GM06990 (cell line): ENCODE results near the gene HENMT1.

Source experiments
- DNase-seq: peaks from one replicate; pipeline ENCODE4 v3.0.0-alpha.2; 2011; ENCODE audit not compliant: insufficient read length; ENCODE audit errors: extremely low read depth
- H3K27me3 ChIP-seq: replicated peaks from 2 replicates; pipeline ENCODE4 v1.6.0; 2011; ENCODE audit warnings: low read length; ENCODE audit not compliant: control insufficient read depth, insufficient read depth
- H3K36me3 ChIP-seq: 2 replicates; pipeline ENCODE4 v1.5.1; 2011; ENCODE audit warnings: low read length; ENCODE audit not compliant: control insufficient read depth, insufficient read depth
- H3K4me3 ChIP-seq: replicated peaks from 2 replicates; pipeline ENCODE4 v1.5.1; 2011; ENCODE audit warnings: low read depth, mild to moderate bottlenecking, control low read depth, low read length
- CTCF ChIP-seq: IDR thresholded peaks from 2 replicates; pipeline ENCODE4 v1.5.1; 2011; ENCODE audit warnings: low read length, control low read depth, mild to moderate bottlenecking, inconsistent platforms; ENCODE audit not compliant: insufficient read depth, poor library complexity, severe bottlenecking

The HENMT1 gene

GRCh38 chr1:108639899-108640560, 20.9 kb downstream of the HENMT1 start:
- H3K4me3 ChIP-seq, result no peak overlapping the region
- TF ChIP-seq CTCF, result no peak
- H3K36me3 ChIP-seq, result no peaks in the 10 kb centered on the region; the same call in none of the 2 replicates
- no peaks in the 10 kb centered on the region for H3K27me3 ChIP-seq
- DNase-seq, result no peak

DNA sequence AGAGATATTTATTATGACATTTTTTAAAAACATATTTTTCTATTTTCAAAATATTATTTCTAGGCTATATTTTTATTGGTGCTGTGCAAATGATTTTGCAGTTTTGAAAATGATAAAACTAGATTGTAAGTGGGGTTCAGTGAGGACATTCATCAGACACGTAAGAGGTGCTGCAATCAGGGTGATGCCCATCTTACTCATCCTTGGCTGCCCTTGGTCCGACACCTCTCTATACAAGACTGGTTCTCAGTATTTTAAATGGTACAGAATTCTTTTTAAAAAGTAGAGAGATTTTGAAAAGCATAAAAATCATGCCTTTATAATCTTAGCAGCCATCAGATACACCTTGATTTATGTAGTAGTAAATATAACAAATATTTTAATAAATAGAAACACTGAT, 24.0 kb downstream of the HENMT1 start:
- Histone ChIP-seq H3K4me3 (no peak overlapping the region), H3K27me3 (no peaks in the 10 kb centered on the region), H3K36me3 (no peaks in the 10 kb centered on the region; the same call in 1 of the 2 replicates)
- no peak for DNase-seq
- TF ChIP-seq CTCF, result no peak

DNA sequence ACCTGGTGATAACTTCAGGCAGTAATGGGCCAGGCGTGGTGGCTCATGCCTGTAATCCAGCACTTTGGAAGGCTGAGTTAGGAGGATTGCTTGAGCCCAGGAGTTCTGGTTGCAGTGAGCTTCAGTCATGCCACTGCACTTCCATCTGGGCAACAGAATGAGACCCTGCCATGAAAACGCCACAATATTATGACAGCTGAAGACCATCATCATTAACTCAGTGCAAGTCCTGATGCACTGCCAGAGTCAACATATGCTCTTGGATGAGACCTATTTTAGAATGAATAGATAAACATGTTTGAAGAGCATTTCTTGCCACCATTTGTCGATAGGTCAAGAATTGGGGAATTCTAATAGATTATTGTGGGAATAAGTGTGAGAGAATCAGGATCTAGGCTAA, 26.4 kb downstream of the HENMT1 start:
- Histone ChIP-seq H3K4me3 (no peak overlapping the region), H3K36me3 (no peaks in the 10 kb centered on the region; the same call in 1 of the 2 replicates), H3K27me3 (no peaks in the 10 kb centered on the region)
- TF ChIP-seq CTCF, result no peak
- no peak for DNase-seq

DNA sequence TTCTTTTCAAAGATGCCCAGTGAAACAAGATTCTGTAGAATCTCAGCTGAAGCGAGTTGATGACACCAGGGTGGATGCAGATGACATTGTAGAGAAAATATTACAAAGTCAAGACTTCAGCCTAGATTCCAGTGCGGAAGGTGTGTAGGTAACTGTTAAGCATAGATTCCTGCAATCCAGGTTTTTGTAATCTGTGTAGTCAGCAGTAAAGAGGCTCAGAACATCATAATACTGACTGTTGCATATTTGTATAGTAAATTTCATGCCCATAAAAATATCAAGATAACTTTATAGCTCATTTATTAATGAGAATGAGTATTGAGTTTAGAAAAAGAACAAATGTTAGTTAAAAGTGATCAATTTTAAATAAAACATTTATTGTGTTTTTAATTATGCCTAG, 32.2 kb downstream of the HENMT1 start:
- no peaks in the 10 kb centered on the region for H3K27me3 ChIP-seq
- DNase-seq, result no peak
- no peaks in the 10 kb centered on the region; the same call in 1 of the 2 replicates for H3K36me3 ChIP-seq
- TF ChIP-seq CTCF, result no peak
- no peak overlapping the region for H3K4me3 ChIP-seq

- H3K36me3 ChIP-seq, result no peaks in the 10 kb centered on the region; the same call in 1 of the 2 replicates
- H3K4me3 ChIP-seq, result no peak overlapping the region
- H3K27me3 ChIP-seq, result no peaks in the 10 kb centered on the region
- no peak for TF ChIP-seq CTCF
- no peak for DNase-seq
Observed at GRCh38 chr1:108627951-108628350, 32.9 kb downstream of the HENMT1 start.

- TF ChIP-seq CTCF, result no peak
- no peaks in the 10 kb centered on the region; the same call in 1 of the 2 replicates for H3K36me3 ChIP-seq
- H3K4me3 ChIP-seq, result no peak overlapping the region
- DNase-seq, result no peak
- H3K27me3 ChIP-seq, result no peaks in the 10 kb centered on the region
Observed at GRCh38 chr1:108627256-108627655, 33.6 kb downstream of the HENMT1 start.
